Karpas-422 (cell line): Measurements from ENCODE around the gene UBE3D. TPM values are rescaled to one million over a fixed set of nuclear protein-coding genes. Genes with fewer than 3 reads are reported as not detected.

Experiments used
- DNase-seq: peaks from one replicate; pipeline ENCODE4 v3.0.0-alpha.2; 2015
- H2AFZ ChIP-seq: fragments of 200-600 bp; sonication (generic); 2 replicates; pipeline ENCODE4 v1.6.1; 2014; ENCODE audit warnings: antibody characterized with exemption, low read length, mixed read lengths
- H3K27ac ChIP-seq: fragments of 200-600 bp; sonication (generic); 2 replicates; pipeline ENCODE4 v1.5.1; 2014; ENCODE audit warnings: mild to moderate bottlenecking, low read length, moderate library complexity
- H3K27me3 ChIP-seq: fragments of 200-600 bp; sonication (generic); 2 replicates; pipeline ENCODE4 v1.6.1; 2014; ENCODE audit warnings: low read length, mixed read lengths
- H3K36me3 ChIP-seq: fragments of 200-600 bp; sonication (generic); 2 replicates; pipeline ENCODE4 v1.6.1; 2014; ENCODE audit warnings: low read length, mixed read lengths; ENCODE audit not compliant: insufficient read depth
- H3K4me1 ChIP-seq: fragments of 200-600 bp; sonication (generic); 2 replicates; pipeline ENCODE4 v1.6.1; 2014; ENCODE audit warnings: mild to moderate bottlenecking, low read length, mixed read lengths
- H3K4me2 ChIP-seq: fragments of 200-600 bp; sonication (generic); 2 replicates; pipeline ENCODE4 v1.6.1; 2014; ENCODE audit warnings: low read length, low read depth, mild to moderate bottlenecking; ENCODE audit not compliant: poor library complexity, severe bottlenecking
- H3K4me3 ChIP-seq: fragments of 200-600 bp; sonication (generic); 2 replicates; pipeline ENCODE4 v1.5.1; 2014; ENCODE audit warnings: mild to moderate bottlenecking, antibody characterized with exemption, low read length, mixed read lengths
- H3K79me2 ChIP-seq: fragments of 200-600 bp; sonication (generic); 2 replicates; pipeline ENCODE4 v1.6.1; 2014; ENCODE audit warnings: mild to moderate bottlenecking, low read length, mixed read lengths
- H3K9ac ChIP-seq: fragments of 200-600 bp; sonication (generic); 2 replicates; pipeline ENCODE4 v1.6.0; 2014; ENCODE audit warnings: low read length
- H3K9me2 ChIP-seq: fragments of 200-600 bp; sonication (generic), shearing (Covaris generic); replicated peaks from 2 replicates; pipeline ENCODE4 v1.6.0; 2014; ENCODE audit warnings: mild to moderate bottlenecking, low read length, moderate library complexity; ENCODE audit not compliant: insufficient read depth
- H3K9me3 ChIP-seq: fragments of 300-700, 200-600 bp; sonication (generic); 2 replicates; pipeline ENCODE4 v1.6.1; 2014; ENCODE audit warnings: low read length, mixed read lengths
- H4K20me1 ChIP-seq: fragments of 200-600 bp; sonication (generic); 2 replicates; pipeline ENCODE4 v1.6.1; 2014; ENCODE audit warnings: mild to moderate bottlenecking, antibody characterized with exemption, low read length, low read depth; ENCODE audit not compliant: insufficient read depth
- total RNA-seq: library from RNA; depleted of rRNA; stranded (reverse); fragments of >200 nt; shearing (Covaris generic); gene quantifications from 2 replicates; pipeline ENCODE4 v1.2.3, GENCODE V29; 2014; ENCODE audit warnings: low replicate concordance; rRNA removed

Gene UBE3D
- 25.1 and 25.9 TPM in 2 replicates for total RNA-seq

- Histone ChIP-seq H3K4me1 (peaks cover 72% of the 10 kb centered on the region), H2AFZ (peak within 1 kb of the TSS; percentile 98), H3K9ac (peak within 1 kb of the TSS; percentile 85), H3K4me2 (peak within 1 kb of the TSS; percentile 85), H3K27ac (no peak within 1 kb of the TSS; the same call in 1 of the 2 replicates), H3K79me2 (peaks cover 80% of the 10 kb centered on the region), H3K9me2 (no peaks in the 10 kb centered on the region), H4K20me1 (no peaks in the 10 kb centered on the region), H3K9me3 (no peaks in the 10 kb centered on the region), H3K27me3 (no peaks in the 10 kb centered on the region), H3K4me3 (peak within 1 kb of the TSS; percentile 90), H3K36me3 (peaks cover 5% of the 10 kb centered on the region; the same call in 1 of the 2 replicates)
- peak; percentile 95 for DNase-seq
Observed at GRCh38 chr6:83065511-83066192, at the start of gene UBE3D. Gene UBE3D, minus strand, starts transcription at chr6:83065841. Its CDS starts 123 bp downstream, at chr6:83065718.

GRCh38 chr6:83114164-83114563 is 48.5 kb upstream of the UBE3D start:
- Histone ChIP-seq H4K20me1 (no peaks in the 10 kb centered on the region), H3K79me2 (peaks cover 2% of the 10 kb centered on the region; the same call in 1 of the 2 replicates), H2AFZ (no peak overlapping the region), H3K4me3 (no peak overlapping the region), H3K4me2 (no peak overlapping the region), H3K27me3 (no peaks in the 10 kb centered on the region), H3K36me3 (peaks cover 21% of the 10 kb centered on the region; the same call in 1 of the 2 replicates), H3K27ac (no peak overlapping the region), H3K9ac (no peak overlapping the region), H3K4me1 (peaks cover 23% of the 10 kb centered on the region), H3K9me3 (no peaks in the 10 kb centered on the region), H3K9me2 (no peaks in the 10 kb centered on the region)
- no peak for DNase-seq

GRCh38 chr6:83113258-83113657 is 47.6 kb upstream of the UBE3D start:
- no peaks in the 10 kb centered on the region for H3K9me3 ChIP-seq
- H3K4me2 ChIP-seq: no peak overlapping the region
- H3K79me2 ChIP-seq: peaks cover 2% of the 10 kb centered on the region; the same call in 1 of the 2 replicates
- H3K9ac ChIP-seq: no peak overlapping the region
- H3K9me2 ChIP-seq: no peaks in the 10 kb centered on the region
- H4K20me1 ChIP-seq: no peaks in the 10 kb centered on the region
- no peak overlapping the region for H2AFZ ChIP-seq
- H3K36me3 ChIP-seq: peaks cover 19% of the 10 kb centered on the region; the same call in 1 of the 2 replicates
- H3K27ac ChIP-seq: no peak overlapping the region
- DNase-seq: no peak
- H3K4me1 ChIP-seq: peaks cover 23% of the 10 kb centered on the region
- H3K4me3 ChIP-seq: no peak overlapping the region
- no peaks in the 10 kb centered on the region for H3K27me3 ChIP-seq

GRCh38 chr6:83108378-83108777 is 42.7 kb upstream of the UBE3D start:
- Histone ChIP-seq H3K4me1 (peaks cover 14% of the 10 kb centered on the region), H3K36me3 (peaks cover 25% of the 10 kb centered on the region; the same call in 1 of the 2 replicates), H3K4me3 (no peak overlapping the region), H4K20me1 (no peaks in the 10 kb centered on the region), H3K9ac (no peak overlapping the region), H2AFZ (no peak overlapping the region), H3K9me2 (no peaks in the 10 kb centered on the region), H3K9me3 (no peaks in the 10 kb centered on the region), H3K4me2 (no peak overlapping the region), H3K79me2 (peaks cover 15% of the 10 kb centered on the region), H3K27ac (no peak overlapping the region), H3K27me3 (no peaks in the 10 kb centered on the region)
- DNase-seq: no peak

- H3K4me2 ChIP-seq: no peak overlapping the region
- no peak overlapping the region for H3K9ac ChIP-seq
- H3K79me2 ChIP-seq: peaks cover 58% of the 10 kb centered on the region
- no peak for DNase-seq
- H4K20me1 ChIP-seq: no peaks in the 10 kb centered on the region
- no peak overlapping the region for H3K4me3 ChIP-seq
- H3K9me3 ChIP-seq: no peaks in the 10 kb centered on the region
- no peaks in the 10 kb centered on the region for H3K9me2 ChIP-seq
- H3K27me3 ChIP-seq: no peaks in the 10 kb centered on the region
- no peak overlapping the region for H3K27ac ChIP-seq
- peaks cover 7% of the 10 kb centered on the region; the same call in 1 of the 2 replicates for H3K36me3 ChIP-seq
- no peak overlapping the region for H2AFZ ChIP-seq
- no peaks in the 10 kb centered on the region for H3K4me1 ChIP-seq
Observed at GRCh38 chr6:83098589-83098988, 32.9 kb upstream of the UBE3D start.

- Histone ChIP-seq H3K27me3 (no peaks in the 10 kb centered on the region), H3K9me3 (no peaks in the 10 kb centered on the region), H3K4me1 (no peaks in the 10 kb centered on the region), H2AFZ (no peak overlapping the region), H3K4me3 (no peak overlapping the region), H3K4me2 (no peak overlapping the region), H3K36me3 (peaks cover 5% of the 10 kb centered on the region; the same call in 1 of the 2 replicates), H3K9ac (no peak overlapping the region), H4K20me1 (no peaks in the 10 kb centered on the region), H3K27ac (no peak overlapping the region), H3K79me2 (peaks cover 65% of the 10 kb centered on the region), H3K9me2 (no peaks in the 10 kb centered on the region)
- no peak for DNase-seq
Observed at GRCh38 chr6:83097675-83098074, 32.0 kb upstream of the UBE3D start.

- Histone ChIP-seq H2AFZ (no peak overlapping the region), H3K79me2 (peaks cover 68% of the 10 kb centered on the region), H3K9me3 (no peaks in the 10 kb centered on the region), H3K9me2 (no peaks in the 10 kb centered on the region), H3K27ac (no peak overlapping the region), H3K27me3 (no peaks in the 10 kb centered on the region), H3K36me3 (peaks cover 4% of the 10 kb centered on the region; the same call in 1 of the 2 replicates), H4K20me1 (no peaks in the 10 kb centered on the region), H3K4me2 (no peak overlapping the region), H3K9ac (no peak overlapping the region), H3K4me1 (no peaks in the 10 kb centered on the region), H3K4me3 (no peak overlapping the region)
- no peak for DNase-seq
Observed at GRCh38 chr6:83097204-83097603, 31.6 kb upstream of the UBE3D start.

GRCh38 chr6:83096791-83097190 is 31.1 kb upstream of the UBE3D start:
- H2AFZ ChIP-seq: no peak overlapping the region

More at GRCh38 chr6:83096791-83097190, 31.1 kb upstream of the UBE3D start:
- no peak for DNase-seq
- Histone ChIP-seq H3K9ac (no peak overlapping the region), H3K4me2 (no peak overlapping the region), H3K9me2 (no peaks in the 10 kb centered on the region), H3K27me3 (no peaks in the 10 kb centered on the region), H3K79me2 (peaks cover 68% of the 10 kb centered on the region), H3K4me1 (no peaks in the 10 kb centered on the region), H3K9me3 (no peaks in the 10 kb centered on the region), H3K27ac (no peak overlapping the region), H3K4me3 (no peak overlapping the region), H3K36me3 (no peaks in the 10 kb centered on the region; the same call in 1 of the 2 replicates), H4K20me1 (no peaks in the 10 kb centered on the region)
